ENCODE results near the gene TCP11L2. TPM values are rescaled to one million over a fixed set of nuclear protein-coding genes. Genes with fewer than 3 reads are reported as not detected.

Gene TCP11L2
- total RNA-seq, 4 donors from 2014 or later = 8.0 to 47.8 (median 41.7) TPM

DNA sequence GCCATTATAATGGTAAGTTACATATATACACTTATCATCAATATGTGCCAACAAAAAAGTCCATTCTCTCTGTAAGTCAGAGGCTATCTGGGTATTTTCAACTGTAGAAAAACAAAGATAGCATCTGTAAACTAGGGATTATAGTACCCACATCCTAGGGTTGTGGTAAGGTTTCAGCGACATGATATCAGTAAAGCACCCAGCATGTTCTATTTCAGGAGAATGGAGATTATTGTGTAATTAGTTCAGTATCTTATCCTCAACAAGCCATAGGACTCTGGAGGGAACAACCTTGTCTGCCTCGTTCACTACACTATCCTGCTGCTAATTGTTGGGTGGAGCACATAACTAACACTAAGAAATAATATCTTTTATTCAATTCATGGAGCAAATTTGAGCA, 35.0 kb upstream of the TCP11L2 start:
- WGBS, 2 donors (ENCODE audit: low coverage in 1 of 2) = 71 to 93% methylated on average over 2 of the region's 2 CpGs
- Histone ChIP-seq H3K4me1 (no peaks in the 10 kb centered on the region), H3K4me3 (no peak overlapping the region), H3K27me3 (no peaks in the 10 kb centered on the region), H3K27ac (no peak overlapping the region), H3K9me3 (no peaks in the 10 kb centered on the region), H3K36me3 (no peaks in the 10 kb centered on the region)
- in situ Hi-C loops (cut with MboI; ENCODE audit: low pct_ligation_motif_present in 1 of 4, low pct_unique_long_range_greater_than_20kb in 1 of 4, low sequenced_read_pairs in 3 of 4) = no loop called here
- TF ChIP-seq EP300 (IDR thresholded peaks at IDR 0.05; ENCODE audit: low read depth) (no peak), POLR2AphosphoS5 (IDR thresholded peaks at IDR 0.05) (no peak), POLR2A (IDR thresholded peaks at IDR 0.05) (no peak)
- TF ChIP-seq, protein P1, sequence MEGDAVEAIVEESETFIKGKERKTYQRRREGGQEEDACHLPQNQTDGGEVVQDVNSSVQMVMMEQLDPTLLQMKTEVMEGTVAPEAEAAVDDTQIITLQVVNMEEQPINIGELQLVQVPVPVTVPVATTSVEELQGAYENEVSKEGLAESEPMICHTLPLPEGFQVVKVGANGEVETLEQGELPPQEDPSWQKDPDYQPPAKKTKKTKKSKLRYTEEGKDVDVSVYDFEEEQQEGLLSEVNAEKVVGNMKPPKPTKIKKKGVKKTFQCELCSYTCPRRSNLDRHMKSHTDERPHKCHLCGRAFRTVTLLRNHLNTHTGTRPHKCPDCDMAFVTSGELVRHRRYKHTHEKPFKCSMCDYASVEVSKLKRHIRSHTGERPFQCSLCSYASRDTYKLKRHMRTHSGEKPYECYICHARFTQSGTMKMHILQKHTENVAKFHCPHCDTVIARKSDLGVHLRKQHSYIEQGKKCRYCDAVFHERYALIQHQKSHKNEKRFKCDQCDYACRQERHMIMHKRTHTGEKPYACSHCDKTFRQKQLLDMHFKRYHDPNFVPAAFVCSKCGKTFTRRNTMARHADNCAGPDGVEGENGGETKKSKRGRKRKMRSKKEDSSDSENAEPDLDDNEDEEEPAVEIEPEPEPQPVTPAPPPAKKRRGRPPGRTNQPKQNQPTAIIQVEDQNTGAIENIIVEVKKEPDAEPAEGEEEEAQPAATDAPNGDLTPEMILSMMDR (IDR thresholded peaks at IDR 0.05) = no peak
- intact Hi-C loops (cut with DNase I; ENCODE audit: low total_unique reads) = no loop called here
- DNase-seq = no peak

DNA sequence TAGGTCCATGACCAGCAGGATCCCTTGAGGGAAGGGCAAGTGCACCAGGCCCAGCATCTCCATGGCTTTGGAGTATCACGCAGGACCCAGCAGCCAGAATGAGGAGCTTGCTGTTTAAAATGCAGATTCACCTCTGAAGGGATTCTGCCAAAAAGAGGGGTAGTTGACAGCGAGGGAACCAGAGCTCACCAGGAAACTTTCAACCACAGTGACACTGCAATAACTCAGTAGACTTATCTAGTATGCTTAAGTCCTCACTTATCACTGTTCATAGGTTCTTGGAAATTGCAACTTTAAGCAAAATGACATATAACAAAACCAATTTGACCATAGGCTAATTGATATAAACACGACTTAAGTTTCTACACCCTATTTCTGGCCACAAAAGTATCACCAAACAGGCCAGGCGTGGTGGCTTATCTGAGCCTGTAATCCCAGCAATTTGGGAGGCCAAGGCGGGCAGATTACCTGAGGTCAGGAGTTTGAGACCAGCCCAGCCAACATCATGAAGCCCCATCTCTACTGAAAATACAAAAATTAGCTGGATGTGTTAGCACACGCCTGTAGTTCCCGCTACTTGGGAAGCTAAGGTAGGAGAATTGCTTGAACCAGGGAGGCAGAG, 33.3 kb upstream of the TCP11L2 start:
- DNase-seq = no peak
- no peak overlapping the region for H3K27ac ChIP-seq
- TF ChIP-seq POLR2AphosphoS5 (IDR thresholded peaks at IDR 0.05) (no peak), EP300 (IDR thresholded peaks at IDR 0.05; ENCODE audit: low read depth) (no peak), POLR2A (IDR thresholded peaks at IDR 0.05) (no peak)
- TF ChIP-seq, protein P1 (IDR thresholded peaks at IDR 0.05) = no peak
- in situ Hi-C loops (cut with MboI; ENCODE audit: low pct_ligation_motif_present in 1 of 4, low pct_unique_long_range_greater_than_20kb in 1 of 4, low sequenced_read_pairs in 3 of 4) = no loop called here
- no peaks in the 10 kb centered on the region for H3K9me3 ChIP-seq
- H3K4me1 ChIP-seq = peaks cover 0 to 5% (median 2%) of the 10 kb centered on the region in 4 donors
- intact Hi-C loops (cut with DNase I; ENCODE audit: low total_unique reads) = no loop called here
- H3K4me3 ChIP-seq = no peak overlapping the region
- WGBS, 2 donors (ENCODE audit: low coverage in 1 of 2) = 81 to 84% methylated on average over 6 to 7 of the region's 7 CpGs
- no peaks in the 10 kb centered on the region for H3K27me3 ChIP-seq
- H3K36me3 ChIP-seq = no peaks in the 10 kb centered on the region

DNA sequence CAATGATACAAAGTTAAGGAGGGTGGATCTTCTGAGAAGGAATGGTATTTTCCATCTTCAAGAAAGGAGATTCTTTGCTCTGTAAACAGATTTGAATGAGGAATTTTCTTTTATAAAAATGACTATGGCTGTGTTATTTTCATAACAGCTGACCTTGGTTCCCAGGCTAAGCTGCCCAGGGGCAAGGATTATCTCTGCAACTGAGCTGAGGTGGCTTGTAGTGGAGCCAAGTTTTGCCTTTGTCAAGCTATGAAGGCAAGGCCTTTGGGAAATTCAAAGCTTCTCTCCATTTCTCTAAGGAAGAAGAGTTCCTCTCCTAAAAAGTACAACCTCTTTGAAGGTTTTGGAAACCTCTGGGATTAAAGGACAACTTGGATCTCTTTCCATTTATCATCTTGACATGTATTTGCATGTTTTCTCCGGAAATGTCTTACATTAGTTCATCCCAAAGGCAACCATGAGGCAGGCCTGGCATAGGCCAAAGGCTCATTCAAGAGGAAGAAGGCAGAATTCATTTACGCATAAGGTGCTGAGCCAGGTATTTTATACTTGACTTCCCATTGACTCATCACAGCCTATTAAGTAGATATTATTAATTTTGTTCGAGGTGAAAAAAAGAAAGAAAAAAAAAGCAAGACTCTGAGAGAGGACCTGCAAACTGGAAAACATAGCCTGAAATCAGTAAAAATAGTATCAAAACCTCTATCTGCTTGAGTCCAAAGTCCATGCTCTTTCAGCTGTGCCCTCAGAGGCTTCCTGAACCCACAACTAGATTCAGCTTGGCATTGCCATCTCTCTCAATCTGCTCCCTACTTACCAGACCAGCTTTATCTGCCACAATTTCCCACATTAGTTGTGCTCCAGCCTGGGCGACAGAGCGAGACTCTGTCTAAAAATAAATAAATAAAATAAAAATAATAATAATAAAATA, 30.7 kb upstream of the TCP11L2 start:
- in situ Hi-C loops (cut with MboI; ENCODE audit: low pct_ligation_motif_present in 1 of 4, low pct_unique_long_range_greater_than_20kb in 1 of 4, low sequenced_read_pairs in 3 of 4) (no loop called here), intact Hi-C loops (cut with DNase I; ENCODE audit: low total_unique reads) (no loop called here)
- no peaks in the 10 kb centered on the region for H3K36me3 ChIP-seq
- DNase-seq = no peak
- H3K9me3 ChIP-seq = no peaks in the 10 kb centered on the region
- no peak overlapping the region for H3K4me3 ChIP-seq
- H3K4me1 ChIP-seq = peaks cover 4 to 21% (median 13%) of the 10 kb centered on the region in 4 donors
- H3K27ac ChIP-seq = no peak overlapping the region
- WGBS, 2 donors (ENCODE audit: low coverage in 1 of 2) = 84 to 92% methylated on average over 2 to 5 of the region's 5 CpGs
- H3K27me3 ChIP-seq = no peaks in the 10 kb centered on the region
- TF ChIP-seq, protein P1 (IDR thresholded peaks at IDR 0.05) = no peak
- TF ChIP-seq POLR2AphosphoS5 (IDR thresholded peaks at IDR 0.05) (no peak), POLR2A (IDR thresholded peaks at IDR 0.05) (no peak)

DNA sequence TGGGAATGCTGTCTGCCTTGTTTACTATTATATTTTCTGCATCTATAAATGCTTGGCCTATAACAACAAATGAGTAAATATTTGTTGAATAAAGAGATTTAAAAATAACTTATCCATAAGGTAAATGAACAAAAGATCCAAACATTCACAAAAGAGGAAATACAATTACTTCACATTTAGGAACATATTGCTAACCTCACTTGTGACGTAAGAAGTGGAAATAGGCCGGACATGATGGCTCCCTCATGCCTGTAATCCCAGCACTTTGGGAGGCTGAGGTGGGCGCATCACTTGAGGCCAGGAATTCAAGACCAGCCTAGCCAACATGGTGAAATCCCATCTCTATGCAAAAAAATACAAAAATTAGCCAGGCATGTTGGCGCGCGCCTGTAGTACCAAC, 29.0 kb upstream of the TCP11L2 start:
- no peak for DNase-seq
- Histone ChIP-seq H3K4me1 (peaks cover 4 to 30% (median 13%) of the 10 kb centered on the region in 4 donors), H3K4me3 (no peak overlapping the region), H3K27me3 (no peaks in the 10 kb centered on the region), H3K9me3 (no peaks in the 10 kb centered on the region), H3K27ac (peak overlapping the region in 1 of 4 donors; percentile 77), H3K36me3 (no peaks in the 10 kb centered on the region)
- WGBS, 2 donors (ENCODE audit: low coverage in 1 of 2) = 89 to 95% methylated on average over 6 of the region's 6 CpGs
- TF ChIP-seq POLR2AphosphoS5 (IDR thresholded peaks at IDR 0.05) = no peak
- TF ChIP-seq, protein P1 (IDR thresholded peaks at IDR 0.05) = no peak
- no peak for TF ChIP-seq POLR2A (IDR thresholded peaks at IDR 0.05)
- TF ChIP-seq EP300 (IDR thresholded peaks at IDR 0.05; ENCODE audit: low read depth) = no peak
- in situ Hi-C loops (cut with MboI; ENCODE audit: low pct_ligation_motif_present in 1 of 4, low pct_unique_long_range_greater_than_20kb in 1 of 4, low sequenced_read_pairs in 3 of 4) (no loop called here), intact Hi-C loops (cut with DNase I; ENCODE audit: low total_unique reads) (no loop called here)

All from transverse colon (tissue), 4 donors.